ENCODE results near the gene PGAP6. TPM values are rescaled to one million over a fixed set of nuclear protein-coding genes. Genes with fewer than 3 reads are reported as not detected.

The PGAP6 gene
- total and polyA plus RNA-seq, 2 of the 13 experiments (the other 11 are each of a cell fraction or from before 2014, with no cell fraction given) = 52.7 to 136 TPM

GRCh38 chr16:425082-425718, 43.4 kb upstream of the PGAP6 start, which contains the start of gene RAB11FIP3 (continued):
- TF ChIP-seq GMEB1 (CRISPR knock-in tag; IDR thresholded peaks at IDR 0.05; ENCODE audit: borderline replicate concordance) (peak; percentile 94), SALL1 (CRISPR knock-in tag; IDR thresholded peaks at IDR 0.05) (peak; percentile 71), NR2F1 (CRISPR knock-in tag; IDR thresholded peaks at IDR 0.05) (no peak), UBTF (CRISPR knock-in tag; IDR thresholded peaks at IDR 0.05) (peak; percentile 81; the same call in 1 of the 2 replicates), RFXAP (CRISPR knock-in tag; IDR thresholded peaks at IDR 0.05; ENCODE audit: borderline replicate concordance) (no peak), CBX5 (CRISPR knock-in tag; IDR thresholded peaks at IDR 0.05; ENCODE audit: borderline replicate concordance) (0 out of 2 replicates have a peak, but pooled peaks have one; percentile 50), YEATS4 (CRISPR knock-in tag; IDR thresholded peaks at IDR 0.05; ENCODE audit: borderline replicate concordance) (peak; percentile 77), HDAC2 (CRISPR knock-in tag; IDR thresholded peaks at IDR 0.05) (peak; percentile 45; the same call in 1 of the 2 replicates), PHB2 (IDR thresholded peaks at IDR 0.05; ENCODE audit: partially characterized antibody) (no peak), ZFP91 (CRISPR knock-in tag; IDR thresholded peaks at IDR 0.05; ENCODE audit: borderline replicate concordance) (peak; percentile 86)
- TF ChIP-seq, protein P1, sequence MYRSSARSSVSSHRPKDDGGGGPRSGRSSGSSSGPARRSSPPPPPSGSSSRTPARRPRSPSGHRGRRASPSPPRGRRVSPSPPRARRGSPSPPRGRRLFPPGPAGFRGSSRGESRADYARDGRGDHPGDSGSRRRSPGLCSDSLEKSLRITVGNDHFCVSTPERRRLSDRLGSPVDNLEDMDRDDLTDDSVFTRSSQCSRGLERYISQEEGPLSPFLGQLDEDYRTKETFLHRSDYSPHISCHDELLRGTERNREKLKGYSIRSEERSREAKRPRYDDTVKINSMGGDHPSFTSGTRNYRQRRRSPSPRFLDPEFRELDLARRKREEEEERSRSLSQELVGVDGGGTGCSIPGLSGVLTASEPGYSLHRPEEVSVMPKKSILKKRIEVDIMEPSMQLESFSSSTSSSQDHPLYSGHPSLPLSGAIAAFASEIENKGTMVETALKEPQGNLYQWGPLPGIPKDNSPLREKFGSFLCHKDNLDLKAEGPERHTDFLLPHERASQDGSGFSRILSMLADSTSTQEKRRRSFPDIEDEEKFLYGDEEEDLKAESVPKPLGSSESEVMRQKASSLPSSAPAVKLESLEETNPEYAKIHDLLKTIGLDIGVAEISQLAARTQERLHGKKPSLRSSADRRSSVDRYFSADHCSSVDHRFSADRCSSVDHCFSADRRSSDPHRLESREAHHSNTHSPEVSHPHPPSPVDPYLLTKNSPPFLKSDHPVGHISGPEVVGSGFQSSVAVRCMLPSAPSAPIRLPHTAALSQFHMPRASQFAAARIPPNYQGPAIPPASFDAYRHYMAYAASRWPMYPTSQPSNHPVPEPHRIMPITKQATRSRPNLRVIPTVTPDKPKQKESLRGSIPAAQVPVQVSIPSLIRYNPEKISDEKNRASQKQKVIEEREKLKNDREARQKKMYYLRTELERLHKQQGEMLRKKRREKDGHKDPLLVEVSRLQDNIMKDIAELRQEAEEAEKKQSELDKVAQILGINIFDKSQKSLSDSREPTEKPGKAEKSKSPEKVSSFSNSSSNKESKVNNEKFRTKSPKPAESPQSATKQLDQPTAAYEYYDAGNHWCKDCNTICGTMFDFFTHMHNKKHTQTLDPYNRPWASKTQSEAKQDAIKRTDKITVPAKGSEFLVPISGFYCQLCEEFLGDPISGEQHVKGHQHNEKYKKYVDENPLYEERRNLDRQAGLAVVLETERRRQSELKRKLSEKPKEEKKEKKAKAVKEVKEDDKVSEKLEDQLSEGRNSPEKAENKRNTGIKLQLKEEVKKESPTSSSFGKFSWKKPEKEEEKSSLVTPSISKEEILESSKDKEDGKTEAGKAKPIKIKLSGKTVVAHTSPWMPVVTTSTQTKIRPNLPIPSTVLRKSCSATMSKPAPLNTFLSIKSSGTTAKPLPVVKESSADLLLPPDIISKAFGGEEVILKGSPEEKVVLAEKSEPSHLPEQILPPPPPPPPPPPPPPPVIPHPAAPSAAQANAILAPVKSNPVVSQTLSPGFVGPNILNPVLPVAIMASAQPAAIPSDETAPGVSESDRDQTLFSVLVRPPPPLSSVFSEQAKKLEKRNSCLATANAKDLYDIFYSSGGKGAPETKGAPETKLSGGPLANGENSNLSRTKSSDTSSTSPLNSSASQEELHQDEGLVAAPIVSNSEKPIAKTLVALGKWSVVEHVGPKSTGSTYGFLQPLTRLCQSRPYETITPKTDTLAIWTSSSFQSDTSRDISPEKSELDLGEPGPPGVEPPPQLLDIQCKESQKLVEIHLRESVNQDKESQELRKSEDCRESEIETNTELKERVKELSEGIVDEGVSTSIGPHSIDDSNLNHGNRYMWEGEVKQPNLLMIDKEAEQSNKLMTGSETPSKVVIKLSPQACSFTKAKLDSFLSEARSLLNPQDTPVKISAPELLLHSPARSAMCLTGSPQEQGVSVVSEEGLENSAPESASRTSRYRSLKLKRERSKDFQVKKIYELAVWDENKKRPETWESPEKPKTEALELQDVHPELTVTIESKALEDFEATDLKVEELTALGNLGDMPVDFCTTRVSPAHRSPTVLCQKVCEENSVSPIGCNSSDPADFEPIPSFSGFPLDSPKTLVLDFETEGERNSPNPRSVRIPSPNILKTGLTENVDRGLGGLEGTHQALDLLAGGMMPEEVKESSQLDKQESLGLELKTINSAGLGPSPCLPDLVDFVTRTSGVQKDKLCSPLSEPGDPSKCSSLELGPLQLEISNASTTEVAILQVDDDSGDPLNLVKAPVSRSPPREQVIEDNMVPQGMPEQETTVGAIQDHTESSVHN (CRISPR knock-in tag; IDR thresholded peaks at IDR 0.05) = no peak
